Activated effector memory CD4-positive, alpha-beta T cell treated with anti-CD3 and anti-CD28 coated beads, Interleukin-2, amount 50 U/mL, for 16 hours (primary cell): Measurements from ENCODE around the gene POTEJ.
"Not testable (repeated sequence)": the region's sequence is repeated elsewhere in the genome, so short reads cannot be mapped to it uniquely, and the experiment has no call there.

Source experiments
- DNase-seq: peaks from one replicate; pipeline ENCODE4 v3.0.0-alpha.2; 2020

The POTEJ gene

DNA sequence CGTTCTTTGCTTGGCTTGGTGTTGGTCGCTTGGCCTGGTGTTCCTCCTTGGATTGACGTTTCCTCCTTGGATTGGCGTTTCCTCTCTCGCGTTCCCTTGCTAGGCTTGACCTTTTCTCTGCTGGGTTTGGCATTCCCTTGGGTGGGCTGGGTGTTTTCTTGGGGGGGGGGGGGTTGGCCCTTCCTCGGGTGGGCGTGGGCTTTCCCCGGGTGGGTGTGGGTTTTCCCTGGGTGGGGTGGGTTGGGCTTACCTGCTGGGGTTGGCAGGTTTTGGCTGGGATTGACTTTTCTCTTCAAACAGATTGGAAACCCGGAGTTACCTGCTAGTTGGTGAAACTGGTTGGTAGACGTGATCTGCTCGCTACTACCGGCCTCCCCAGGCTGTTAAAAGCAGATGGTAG, at the start of gene POTEJ:
Gene POTEJ, plus strand, starts transcription at position 301 of the 400 bp plus-strand sequence. Its CDS starts 93 bp downstream, at position 394.
- not testable (repeated sequence) for DNase-seq

DNA sequence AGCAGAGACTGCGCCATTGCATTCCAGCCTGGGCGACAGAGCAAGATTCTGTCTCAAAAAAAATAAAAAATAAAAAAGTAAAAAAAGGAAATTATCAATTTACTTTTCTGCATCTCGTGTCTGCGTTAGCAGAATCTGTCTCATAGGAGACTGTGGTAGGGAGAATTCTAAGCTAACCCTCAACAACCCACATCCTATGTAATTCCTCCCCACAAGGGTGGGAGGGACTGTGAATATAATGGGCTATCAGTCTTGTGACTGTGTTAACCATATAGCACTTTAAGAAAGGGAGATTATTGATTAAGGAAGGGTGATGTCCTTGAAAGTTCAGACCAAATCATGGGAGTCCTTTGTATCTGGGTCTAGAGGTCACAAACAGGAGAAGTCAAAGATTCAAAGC, 45.1 kb upstream of the POTEJ start:
- not testable (repeated sequence) for DNase-seq

DNA sequence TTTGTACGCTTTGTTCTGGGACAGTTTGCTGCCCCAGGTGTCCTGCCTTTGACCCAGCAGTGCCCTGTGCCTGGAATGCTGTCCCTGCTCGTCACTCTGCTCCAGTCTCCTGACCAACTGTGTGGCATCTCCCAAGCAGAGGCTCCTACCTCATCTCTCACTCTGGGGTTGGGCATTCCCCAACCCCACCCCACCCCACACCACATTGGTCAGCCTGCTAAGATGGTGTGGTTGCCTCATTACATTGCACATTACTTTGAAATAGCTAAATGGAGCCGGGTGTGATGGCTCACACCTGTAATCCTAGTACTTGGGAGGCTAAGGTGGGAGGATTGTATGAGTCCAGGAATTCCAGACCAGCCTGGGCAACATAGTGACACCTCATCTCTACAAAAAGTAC, 39.3 kb upstream of the POTEJ start:
- DNase-seq, result not testable (repeated sequence)

GRCh38 chr2:130574230-130574629, 37.0 kb upstream of the POTEJ start:
- DNase-seq, result peak; percentile 36

GRCh38 chr2:130576209-130576784, 34.9 kb upstream of the POTEJ start:
- not testable (repeated sequence) for DNase-seq

GRCh38 chr2:130577559-130577958, 33.7 kb upstream of the POTEJ start:
- not testable (repeated sequence) for DNase-seq

- DNase-seq, result peak; percentile 22
Measured at GRCh38 chr2:130579121-130579520, 32.1 kb upstream of the POTEJ start.

GRCh38 chr2:130581491-130581890, 29.7 kb upstream of the POTEJ start:
- DNase-seq, result peak; percentile 25

- DNase-seq, result peak; percentile 31
Measured at GRCh38 chr2:130582970-130583369, 28.3 kb upstream of the POTEJ start.

- not testable (repeated sequence) for DNase-seq
Measured at GRCh38 chr2:130583582-130583981, 27.7 kb upstream of the POTEJ start.

- DNase-seq, result peak; percentile 14
Measured at GRCh38 chr2:130584726-130585125, 26.5 kb upstream of the POTEJ start.

GRCh38 chr2:130588688-130589458, 22.4 kb upstream of the POTEJ start:
- peak; percentile 56 for DNase-seq

- peak; percentile 12 for DNase-seq
Measured at GRCh38 chr2:130590170-130590841, 20.9 kb upstream of the POTEJ start.

GRCh38 chr2:130590842-130591359, 20.3 kb upstream of the POTEJ start:
- not testable (repeated sequence) for DNase-seq

GRCh38 chr2:130592791-130593414, 18.3 kb upstream of the POTEJ start:
- not testable (repeated sequence) for DNase-seq

- DNase-seq, result peak; percentile 43
Measured at GRCh38 chr2:130594011-130594410, 17.2 kb upstream of the POTEJ start.

DNA sequence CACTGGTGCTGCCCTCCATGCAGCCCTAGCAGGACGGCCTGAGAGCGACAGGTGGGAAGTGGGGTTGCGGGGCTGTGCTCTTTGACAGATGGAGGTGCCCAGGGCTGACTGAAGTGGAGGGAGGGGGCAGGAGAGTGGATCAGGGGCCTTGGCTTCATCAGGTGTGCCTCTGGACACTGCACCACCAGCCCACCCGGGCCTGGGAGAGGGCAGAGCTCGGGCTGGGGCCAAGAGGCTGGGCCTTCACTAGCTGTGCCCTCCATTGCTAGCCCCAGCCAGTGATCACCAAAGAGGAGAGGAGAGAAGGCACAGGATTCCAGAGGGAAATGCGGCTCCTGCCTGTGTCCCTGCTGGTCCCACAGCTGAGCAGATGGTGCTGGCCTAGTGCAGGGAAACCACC, 14.5 kb upstream of the POTEJ start:
- peak; percentile 41 for DNase-seq

GRCh38 chr2:130597994-130598393, 13.2 kb upstream of the POTEJ start:
- DNase-seq, result not testable (repeated sequence)

GRCh38 chr2:130598463-130598862, 12.8 kb upstream of the POTEJ start:
- DNase-seq, result peak; percentile 24

DNA sequence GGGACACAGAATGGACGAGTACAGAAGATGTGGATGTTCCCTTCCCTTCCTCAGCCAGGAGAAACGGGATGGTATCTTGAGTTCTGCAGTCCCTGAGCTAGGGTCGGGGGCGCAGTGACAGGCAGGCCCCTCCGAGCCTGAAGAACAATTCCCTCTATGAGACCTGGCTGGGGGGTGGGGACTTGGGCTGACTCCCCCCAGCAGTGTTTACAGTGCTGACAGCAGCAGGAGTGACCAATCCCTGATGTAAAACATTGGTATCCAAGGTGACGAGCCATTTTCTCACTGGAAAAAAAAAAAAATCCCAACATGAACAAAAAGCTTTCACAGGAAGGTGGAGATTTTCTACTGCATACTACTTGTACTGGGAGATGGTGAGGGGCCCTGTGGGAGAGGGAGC, 11.8 kb upstream of the POTEJ start, which contains the start of gene CFC1:
Gene CFC1, minus strand, starts transcription at position 183 of the 400 bp plus-strand sequence. CDS start 288 bp downstream, outside the sequence.
- not testable (repeated sequence) for DNase-seq

- peak; percentile 33 for DNase-seq
Measured at GRCh38 chr2:130599926-130600325, 11.3 kb upstream of the POTEJ start.

DNA sequence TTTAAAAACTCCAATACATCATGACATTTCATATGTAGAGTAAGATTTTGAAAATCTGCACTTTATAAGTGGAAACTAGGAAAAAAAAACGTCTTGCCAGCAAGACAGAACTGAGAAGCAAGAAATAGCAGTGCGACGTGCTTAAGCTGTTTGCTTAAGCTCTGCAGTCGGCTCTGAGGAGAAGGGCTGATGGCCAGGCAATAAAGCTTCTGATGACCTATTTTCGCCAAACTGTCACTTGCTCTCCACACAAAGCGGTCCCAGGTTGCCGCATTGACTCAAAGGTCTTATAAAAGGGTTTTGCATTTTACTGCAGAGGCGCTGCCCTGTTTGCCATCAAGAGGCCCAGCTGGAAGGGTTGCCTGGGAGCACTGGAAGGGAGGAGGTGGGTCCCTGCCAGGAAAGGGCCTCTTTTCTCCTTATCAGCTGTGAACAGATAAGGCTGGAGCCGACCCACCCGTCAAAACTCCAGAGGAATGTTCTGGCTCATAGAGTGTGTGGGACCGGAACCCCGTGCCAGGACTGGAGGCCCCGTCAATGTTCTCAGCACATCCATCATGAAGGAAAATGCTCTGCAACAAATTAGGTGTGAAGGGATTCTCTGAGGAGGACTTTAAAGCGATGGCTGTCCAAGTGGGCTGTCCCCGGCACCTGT, 9.5 kb upstream of the POTEJ start:
- not testable (repeated sequence) for DNase-seq
